ENCODE data around the gene PRRT4.

The PRRT4 gene

GRCh38 chr7:128398016-128398840, 36.7 kb upstream of the PRRT4 start:
- intact Hi-C loops (cut with DNase I): no loop called here

GRCh38 chr7:128396357-128396756, 34.9 kb upstream of the PRRT4 start:
- DNase-seq: no peak
- intact Hi-C loops (cut with DNase I): no loop called here

More at GRCh38 chr7:128398016-128398840, 36.7 kb upstream of the PRRT4 start:
- DNase-seq: peak in 41 of 42 donors; percentile 48 to 91 (median 74)

DNA sequence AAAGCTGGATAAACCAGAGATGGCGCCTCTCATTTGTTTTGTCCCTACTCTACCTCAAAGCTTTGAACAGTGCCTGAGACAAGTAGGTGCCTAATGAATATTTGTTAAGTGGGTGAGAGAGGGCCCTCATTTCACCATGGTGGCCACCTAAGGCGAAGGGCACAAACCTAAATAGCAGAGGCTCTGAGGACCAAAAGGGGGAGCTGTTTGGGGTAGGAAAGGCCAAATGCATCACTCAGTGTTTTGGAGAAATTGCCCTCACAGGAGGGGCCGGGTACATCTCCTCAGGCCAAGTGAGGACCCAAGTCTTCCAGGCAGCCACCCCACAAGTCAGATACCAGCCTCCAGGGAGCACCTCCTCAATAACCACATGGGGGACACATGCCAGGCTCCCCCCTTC, 34.3 kb upstream of the PRRT4 start:
- intact Hi-C loops (cut with DNase I): no loop called here
- DNase-seq: no peak

GRCh38 chr7:128394904-128395496, 33.5 kb upstream of the PRRT4 start:
- peak in 2 of 42 donors; percentile 11 for DNase-seq
- intact Hi-C loops (cut with DNase I): no loop called here

GRCh38 chr7:128393526-128394330, 32.2 kb upstream of the PRRT4 start:
- DNase-seq: peak in 2 of 42 donors; percentile 2 to 10
- intact Hi-C loops (cut with DNase I): no loop called here

GRCh38 chr7:128392446-128393327, 31.2 kb upstream of the PRRT4 start:
- intact Hi-C loops (cut with DNase I): no loop called here
- peak in 2 of 42 donors; percentile 10 to 22 for DNase-seq

GRCh38 chr7:128391805-128392204, 30.3 kb upstream of the PRRT4 start:
- peak in 2 of 42 donors; percentile 12 to 24 for DNase-seq

DNA sequence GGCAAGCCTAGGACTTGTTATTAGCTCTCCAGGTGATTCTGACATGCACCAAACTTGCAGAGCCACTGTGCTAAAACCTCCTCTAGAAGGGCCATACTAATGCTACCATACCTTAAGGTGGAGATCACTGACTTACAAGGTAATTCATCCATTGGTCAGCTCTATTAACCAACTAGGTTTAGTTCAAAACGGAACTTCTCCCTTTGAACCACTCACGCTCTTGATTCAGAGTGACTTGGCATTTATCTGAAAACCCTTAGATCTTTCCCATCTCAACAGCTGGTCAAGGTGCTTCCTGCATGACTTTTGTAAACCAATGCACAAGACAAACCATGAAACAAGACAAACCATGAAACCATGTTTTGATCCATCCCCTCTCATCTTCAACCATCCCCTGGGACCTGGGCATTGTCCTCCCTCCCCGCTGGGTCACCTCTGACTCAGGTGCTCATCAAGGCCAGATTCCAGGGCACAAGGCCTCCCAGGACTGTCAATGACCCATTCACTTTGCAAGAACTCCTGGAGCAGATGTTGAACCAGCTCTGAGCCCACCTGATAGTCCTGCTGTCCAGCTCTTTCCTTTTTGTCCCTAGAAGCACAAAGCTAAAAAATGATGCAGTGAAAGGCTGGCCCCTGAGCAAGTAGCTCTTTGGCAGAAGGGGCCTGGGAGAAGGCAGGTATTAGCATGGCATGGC, 29.5 kb upstream of the PRRT4 start:
- intact Hi-C loops (cut with DNase I): no loop called here
- DNase-seq: peak in 2 of 42 donors; percentile 11 to 12

More at GRCh38 chr7:128391805-128392204, 30.3 kb upstream of the PRRT4 start:
- intact Hi-C loops (cut with DNase I): no loop called here

- intact Hi-C loops (cut with DNase I): no loop called here
- peak in 2 of 42 donors; percentile 16 to 27 for DNase-seq
Observed at GRCh38 chr7:128389618-128390329, 28.3 kb upstream of the PRRT4 start.

- intact Hi-C loops (cut with DNase I): no loop called here
- no peak for DNase-seq
Observed at GRCh38 chr7:128389085-128389617, 27.7 kb upstream of the PRRT4 start.

- intact Hi-C loops (cut with DNase I): no loop called here
- no peak for DNase-seq
Observed at GRCh38 chr7:128388145-128388485, 26.6 kb upstream of the PRRT4 start.

DNA sequence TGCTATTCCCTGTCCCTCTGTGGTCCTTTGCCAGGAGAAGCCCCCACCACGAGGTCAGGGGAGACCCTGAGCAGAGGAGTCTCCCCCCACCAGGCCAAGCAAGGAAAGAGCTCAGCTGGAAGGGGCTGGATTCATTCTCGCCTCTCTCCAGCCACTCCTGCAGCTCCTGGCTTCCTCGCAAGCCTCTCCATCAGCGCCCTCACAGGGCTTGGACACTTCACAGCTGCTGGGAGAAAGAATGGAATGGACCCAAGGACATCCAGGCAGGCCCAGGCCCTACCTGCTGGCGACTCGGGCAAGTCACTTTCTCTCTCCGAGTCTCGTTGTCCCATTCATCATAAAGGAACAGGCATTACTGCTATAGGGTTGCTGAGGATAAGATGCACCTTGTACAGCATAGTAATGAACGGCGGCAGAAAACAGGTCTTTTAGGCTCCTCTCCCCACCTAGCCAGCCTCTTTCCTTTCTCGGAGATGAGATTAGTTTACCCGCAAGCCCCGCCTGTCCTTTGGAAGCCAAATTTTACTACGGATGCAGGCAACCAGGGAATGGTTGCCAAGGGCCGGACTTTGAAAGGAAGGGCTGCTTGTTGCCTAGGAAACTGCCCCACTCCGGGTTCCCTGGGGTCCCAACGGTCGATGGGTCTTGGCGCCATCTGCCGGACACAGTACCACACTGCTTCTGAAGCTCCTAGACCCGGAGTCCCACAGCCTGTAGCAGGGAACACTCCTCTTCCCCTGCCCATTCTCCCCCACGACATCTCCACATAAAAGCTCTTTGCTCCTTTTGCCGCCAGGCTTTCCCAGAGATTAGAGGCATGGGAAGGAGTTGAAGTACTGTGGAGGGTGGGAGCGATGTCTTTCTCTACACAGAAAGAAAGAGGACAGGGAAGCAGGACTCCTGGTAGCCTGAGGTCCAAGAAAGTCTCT, 26.0 kb upstream of the PRRT4 start:
- intact Hi-C loops (cut with DNase I): loop anchor here (2.0 kb wide), 1 partner anchor 41 kb away; no protein-coding TSS in a partner anchor
- DNase-seq: peak; percentile 62 to 93 (median 85)

DNA sequence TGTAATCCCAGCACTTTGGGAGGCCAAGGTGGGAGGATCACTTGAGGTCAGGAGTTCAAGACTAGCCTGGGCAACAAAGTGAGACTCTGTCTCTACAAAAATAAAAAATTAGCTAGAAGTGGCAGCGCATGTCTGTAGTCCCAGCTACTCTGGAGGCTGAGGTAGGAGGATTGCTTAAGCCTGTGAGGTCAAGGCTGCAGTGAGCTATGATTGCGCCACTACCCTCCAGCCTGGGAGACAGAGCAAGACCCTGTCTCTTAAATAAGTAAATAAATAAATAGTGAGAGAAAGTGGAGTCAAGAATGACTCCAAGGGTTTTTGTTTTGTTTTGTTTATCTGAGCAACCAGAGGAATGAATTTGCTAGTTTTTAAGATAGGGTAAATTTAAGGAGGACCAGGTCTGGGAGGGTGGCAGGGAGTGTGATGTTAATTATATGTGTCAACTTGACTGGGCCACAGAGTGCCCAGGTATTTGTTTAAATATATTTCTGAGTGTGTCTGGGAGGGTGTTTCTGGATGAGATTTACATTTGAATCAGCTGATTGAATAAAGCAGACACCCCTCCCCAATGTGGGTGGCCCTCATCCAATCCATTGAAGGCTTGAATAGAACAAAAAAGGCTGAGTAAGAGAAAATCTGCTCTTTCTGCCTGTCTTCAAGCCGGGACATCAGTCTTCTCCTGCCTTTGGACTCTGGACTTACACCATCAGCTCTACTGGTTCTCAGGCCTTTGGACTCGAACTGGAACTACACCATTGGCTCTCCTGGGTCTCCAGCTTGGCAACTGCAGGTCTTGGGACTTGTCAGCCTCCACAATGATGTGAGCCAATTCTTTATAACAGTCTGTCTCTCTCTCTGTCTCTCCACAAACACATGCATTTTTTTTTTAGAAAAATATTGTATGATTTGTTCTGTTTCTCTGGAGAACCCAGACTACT, 24.8 kb upstream of the PRRT4 start:
- intact Hi-C loops (cut with DNase I): loop anchor here (2.0 kb wide), 1 partner anchor 39 kb away; no protein-coding TSS in a partner anchor
- peak in 1 of 42 donors; percentile 7 for DNase-seq

GRCh38 chr7:128384726-128385125, 23.2 kb upstream of the PRRT4 start:
- peak in 1 of 42 donors; percentile 4 for DNase-seq
- intact Hi-C loops (cut with DNase I): no loop called here

- DNase-seq: peak in 7 of 42 donors; percentile 26 to 60 (median 36)
- intact Hi-C loops (cut with DNase I): no loop called here
Observed at GRCh38 chr7:128383776-128384175, 22.3 kb upstream of the PRRT4 start.

Data from head of caudate nucleus (tissue), 42 donors.